Bronchial epithelial cell (primary cell): ENCODE data around the gene KIAA1217. TPM values are rescaled to one million over a fixed set of nuclear protein-coding genes. Genes with fewer than 3 reads are reported as not detected.

ENCODE experiments used
- DNase-seq: peaks from one replicate; pipeline ENCODE4 v3.0.0-alpha.2; 2010; ENCODE audit warnings: low read depth
- FAIRE-seq: peaks from 2 replicates; lab custom pipeline; 2011; peaks lifted over from hg19 to GRCh38; lab: Jason Lieb, UNC
- H3K27me3 ChIP-seq: 2 replicates; pipeline ENCODE4 v1.5.1; 2011; ENCODE audit warnings: low read length; ENCODE audit not compliant: control insufficient read depth, insufficient read depth
- H3K36me3 ChIP-seq: 2 replicates; pipeline ENCODE4 v1.5.1; 2011; ENCODE audit warnings: low read length; ENCODE audit not compliant: control insufficient read depth, insufficient read depth
- H3K4me3 ChIP-seq: 2 replicates; pipeline ENCODE4 v1.5.1; 2011; ENCODE audit warnings: mild to moderate bottlenecking, low read depth, low read length, control low read depth
- total RNA-seq: library from RNA; depleted of rRNA; stranded (reverse); fragments of >200 nt; gene quantifications from 2 replicates; pipeline ENCODE4 v1.2.1, GENCODE V29; 2014
- TF ChIP-seq, protein P1 (sequence below): IDR thresholded peaks from 2 replicates; pipeline ENCODE4 v1.5.1; 2011; ENCODE audit warnings: mild to moderate bottlenecking, moderate library complexity, low read length, control low read depth, inconsistent platforms; ENCODE audit not compliant: insufficient read depth, severe bottlenecking

KIAA1217 gene
- total RNA-seq, 1 donor from 2014 or later, result 3.4 TPM

DNA sequence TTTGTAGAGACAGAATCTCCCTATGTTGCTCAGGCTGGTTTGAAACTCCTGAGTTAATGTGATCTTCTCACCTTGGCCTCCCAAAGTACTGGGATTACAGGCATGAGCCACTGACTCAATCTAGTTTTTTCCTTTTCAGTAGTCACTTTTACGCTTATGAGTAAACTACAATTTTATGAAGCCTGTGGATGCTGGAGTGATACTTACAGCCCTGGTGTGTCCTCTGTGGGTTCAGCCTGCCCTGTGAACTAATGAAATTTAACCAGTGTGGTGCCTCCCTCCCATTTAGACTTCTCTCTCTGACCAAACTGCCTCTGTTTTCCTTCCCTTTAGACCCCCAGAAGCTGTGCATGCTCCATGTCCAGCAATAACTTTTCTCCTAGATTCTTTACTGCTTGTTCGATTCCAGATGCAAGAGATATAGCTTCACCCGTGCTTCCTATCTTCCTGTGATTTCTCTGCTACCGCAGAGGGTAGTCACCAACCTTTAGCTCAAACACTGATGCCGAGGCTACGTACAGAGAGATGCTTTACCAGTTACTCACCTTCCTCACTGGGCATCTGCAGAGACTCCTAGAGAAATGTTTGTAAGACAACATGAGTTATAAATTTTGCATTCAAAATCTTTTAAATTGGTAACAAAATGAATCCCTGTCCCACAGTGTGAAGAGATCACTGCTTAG is 90.8 kb downstream of the KIAA1217 start:
- no peak for FAIRE-seq
- Histone ChIP-seq H3K27me3 (no peaks in the 10 kb centered on the region), H3K4me3 (no peak overlapping the region), H3K36me3 (peaks cover 1% of the 10 kb centered on the region)
- TF ChIP-seq, protein P1, sequence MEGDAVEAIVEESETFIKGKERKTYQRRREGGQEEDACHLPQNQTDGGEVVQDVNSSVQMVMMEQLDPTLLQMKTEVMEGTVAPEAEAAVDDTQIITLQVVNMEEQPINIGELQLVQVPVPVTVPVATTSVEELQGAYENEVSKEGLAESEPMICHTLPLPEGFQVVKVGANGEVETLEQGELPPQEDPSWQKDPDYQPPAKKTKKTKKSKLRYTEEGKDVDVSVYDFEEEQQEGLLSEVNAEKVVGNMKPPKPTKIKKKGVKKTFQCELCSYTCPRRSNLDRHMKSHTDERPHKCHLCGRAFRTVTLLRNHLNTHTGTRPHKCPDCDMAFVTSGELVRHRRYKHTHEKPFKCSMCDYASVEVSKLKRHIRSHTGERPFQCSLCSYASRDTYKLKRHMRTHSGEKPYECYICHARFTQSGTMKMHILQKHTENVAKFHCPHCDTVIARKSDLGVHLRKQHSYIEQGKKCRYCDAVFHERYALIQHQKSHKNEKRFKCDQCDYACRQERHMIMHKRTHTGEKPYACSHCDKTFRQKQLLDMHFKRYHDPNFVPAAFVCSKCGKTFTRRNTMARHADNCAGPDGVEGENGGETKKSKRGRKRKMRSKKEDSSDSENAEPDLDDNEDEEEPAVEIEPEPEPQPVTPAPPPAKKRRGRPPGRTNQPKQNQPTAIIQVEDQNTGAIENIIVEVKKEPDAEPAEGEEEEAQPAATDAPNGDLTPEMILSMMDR, result no peak
- DNase-seq, result peak; percentile 46

DNA sequence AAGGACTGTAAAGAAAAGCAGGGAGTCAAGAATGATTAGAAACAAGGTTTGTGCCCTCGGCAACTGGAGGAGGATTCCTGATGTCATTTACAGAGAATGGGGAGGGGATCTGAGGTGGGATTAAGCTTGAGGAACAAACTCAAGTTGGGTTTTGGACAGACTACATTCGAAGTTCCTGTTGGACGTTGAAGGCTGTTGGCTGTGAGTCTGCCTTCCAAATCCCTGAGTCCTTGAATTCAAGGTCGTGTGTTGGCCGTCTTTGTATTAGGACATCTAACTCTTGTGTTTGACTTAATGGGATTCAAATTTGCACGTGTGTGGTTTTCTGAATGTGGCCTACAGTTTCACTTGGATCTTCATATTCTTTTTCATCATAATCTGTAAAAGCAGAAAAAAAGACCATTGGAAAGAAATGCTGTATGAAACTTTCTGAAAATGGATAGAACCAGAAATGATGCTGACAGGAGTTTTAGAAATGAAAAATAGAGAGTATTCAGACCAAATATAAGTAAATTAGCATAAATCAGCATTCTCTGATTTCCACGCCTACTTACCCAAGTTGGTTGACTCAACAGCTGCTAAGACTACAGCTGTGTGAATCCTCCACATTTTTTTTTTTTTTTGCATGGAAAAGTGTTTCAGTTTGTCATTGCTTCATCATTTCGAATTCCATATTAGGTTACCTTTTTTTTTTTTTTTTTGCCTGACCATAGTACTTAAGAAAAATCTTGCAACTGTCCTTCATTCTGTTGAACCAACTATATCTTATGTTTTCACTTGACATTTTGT is 94.8 kb downstream of the KIAA1217 start:
- DNase-seq (no peak), FAIRE-seq (peak; percentile 58)
- TF ChIP-seq, protein P1, result no peak
- Histone ChIP-seq H3K36me3 (no peaks in the 10 kb centered on the region), H3K4me3 (no peak overlapping the region), H3K27me3 (no peaks in the 10 kb centered on the region)

DNA sequence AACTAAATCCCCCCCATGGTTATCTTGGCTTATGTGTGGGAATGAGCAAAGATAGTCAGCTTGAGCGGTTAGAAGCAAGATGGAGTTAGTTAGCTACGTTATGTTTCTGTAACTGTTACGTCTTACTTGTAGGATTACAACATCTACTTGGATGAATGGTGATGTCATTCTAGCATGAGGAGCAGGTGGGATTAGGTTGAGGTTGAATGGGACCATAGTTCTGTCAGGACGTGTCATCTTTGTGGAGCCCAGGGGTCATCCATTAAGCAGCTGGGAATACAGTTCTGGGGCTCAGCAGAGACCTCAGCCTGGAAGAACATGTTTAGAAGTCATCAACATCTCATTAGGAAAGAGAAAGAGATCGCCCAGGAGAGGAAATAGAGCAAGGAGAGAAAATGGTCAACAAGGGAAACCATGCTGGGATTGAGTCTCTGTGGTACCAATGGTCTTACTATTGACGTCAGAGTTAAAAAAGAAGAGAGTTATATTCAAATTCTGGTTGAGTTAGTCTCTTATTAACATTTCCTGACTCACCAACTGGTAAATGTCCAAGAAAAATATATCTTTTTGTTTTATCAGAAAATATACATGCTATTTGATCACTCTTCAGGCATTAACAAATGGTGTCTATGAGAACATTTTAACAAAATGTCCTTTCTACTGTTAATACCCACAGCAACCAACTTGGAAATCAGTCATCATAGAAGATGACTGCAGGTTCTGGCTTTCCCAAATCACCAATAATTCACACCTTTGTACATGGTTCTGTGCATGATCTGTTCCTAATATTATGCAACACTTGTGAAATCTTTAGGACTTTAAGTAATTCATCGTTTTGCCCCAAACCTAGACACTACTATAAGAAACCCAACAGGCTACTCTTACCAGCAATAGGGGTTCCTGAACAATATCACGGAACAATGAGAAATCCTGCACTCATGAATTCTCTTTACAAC is 96.9 kb downstream of the KIAA1217 start:
- no peaks in the 10 kb centered on the region for H3K36me3 ChIP-seq
- H3K27me3 ChIP-seq, result no peaks in the 10 kb centered on the region
- TF ChIP-seq, protein P1, result no peak
- DNase-seq (no peak), FAIRE-seq (peak; percentile 13)
- no peak overlapping the region for H3K4me3 ChIP-seq

DNA sequence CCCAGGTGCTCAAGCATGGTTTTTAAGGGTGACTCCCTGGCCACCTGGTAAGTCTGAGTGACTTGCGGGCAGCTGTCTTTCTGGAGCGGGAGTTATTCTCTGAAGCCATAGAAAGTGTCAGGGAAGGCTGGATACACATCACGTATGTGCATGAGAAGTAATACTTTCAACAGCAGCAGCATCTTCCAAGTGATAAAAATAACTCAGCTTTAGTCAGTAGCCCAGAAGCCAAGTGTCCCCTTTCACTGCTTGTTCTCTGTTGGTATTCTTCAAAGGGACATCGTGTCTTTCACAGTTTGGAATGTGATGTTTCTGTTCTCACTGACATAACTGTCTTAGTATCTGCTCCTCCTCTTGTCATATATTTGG is 97.6 kb downstream of the KIAA1217 start:
- Histone ChIP-seq H3K36me3 (no peaks in the 10 kb centered on the region), H3K27me3 (no peaks in the 10 kb centered on the region), H3K4me3 (no peak overlapping the region)
- TF ChIP-seq, protein P1, result no peak
- no peak for DNase-seq
- no peak for FAIRE-seq

DNA sequence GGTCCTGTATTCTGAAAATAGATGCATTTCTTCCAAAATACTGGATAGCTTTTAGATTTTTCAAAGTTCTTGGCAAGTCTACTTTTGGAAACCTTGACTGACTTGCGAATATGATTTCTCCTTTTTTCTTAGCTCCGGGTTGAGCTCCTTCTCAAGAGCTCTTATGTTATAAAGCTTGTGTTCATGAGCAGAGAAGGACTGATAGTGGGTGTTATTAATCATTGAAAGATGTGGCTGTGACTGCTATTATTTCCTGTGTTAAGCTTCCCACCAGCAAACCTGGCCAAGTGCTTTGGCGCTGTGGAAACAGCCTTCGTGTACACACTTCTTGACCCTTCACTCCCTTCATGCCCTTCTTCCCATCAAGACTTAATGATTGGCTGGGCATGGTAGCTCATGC is 98.2 kb downstream of the KIAA1217 start:
- TF ChIP-seq, protein P1, result no peak
- no peaks in the 10 kb centered on the region for H3K36me3 ChIP-seq
- H3K27me3 ChIP-seq, result no peaks in the 10 kb centered on the region
- DNase-seq (no peak), FAIRE-seq (no peak)
- H3K4me3 ChIP-seq, result no peak overlapping the region
